ENCODE results near the gene TFEC.
"Not testable (repeated sequence)": the region's sequence is repeated elsewhere in the genome, so short reads cannot be mapped to it uniquely, and the experiment has no call there.

Gene TFEC

GRCh38 chr7:115929736-115930135, 100.8 kb downstream of the TFEC start:
- DNase-seq (ENCODE audit: low read depth in 2 of 2): not testable (repeated sequence)

GRCh38 chr7:115924411-115924810, 106.2 kb downstream of the TFEC start:
- no peak for DNase-seq (ENCODE audit: low read depth in 2 of 2)

GRCh38 chr7:115920367-115920766, 110.2 kb downstream of the TFEC start:
- DNase-seq (ENCODE audit: low read depth in 2 of 2): no peak

- no peak for DNase-seq (ENCODE audit: low read depth in 2 of 2)
Measured at GRCh38 chr7:115914951-115915350, 115.6 kb downstream of the TFEC start.

GRCh38 chr7:115911465-115911864, 119.1 kb downstream of the TFEC start:
- no peak for DNase-seq (ENCODE audit: low read depth in 2 of 2)

- no peak for DNase-seq (ENCODE audit: low read depth in 2 of 2)
Measured at GRCh38 chr7:115910541-115911164, 119.9 kb downstream of the TFEC start.

- DNase-seq (ENCODE audit: low read depth in 2 of 2): no peak
Measured at GRCh38 chr7:115906731-115907130, 123.8 kb downstream of the TFEC start.

- DNase-seq (ENCODE audit: low read depth in 2 of 2): no peak
Measured at GRCh38 chr7:115889669-115889984, 140.9 kb downstream of the TFEC start.

- DNase-seq (ENCODE audit: low read depth in 2 of 2): no peak
Measured at GRCh38 chr7:115888981-115889668, 141.4 kb downstream of the TFEC start.

- DNase-seq (ENCODE audit: low read depth in 2 of 2): no peak
Measured at GRCh38 chr7:115885550-115885949, 145.0 kb downstream of the TFEC start.

Data from stimulated activated CD4-positive, alpha-beta T cell treated with anti-CD3 and anti-CD28 coated beads, Interleukin-1b, Interleukin-23, amount 100 ng/mL, for 1 hour (primary cell).